ENCODE data around the gene SEBOX.

- no peak for TF ChIP-seq CTCF (IDR thresholded peaks at IDR 0.05)
- no peak for TF ChIP-seq EZH2 (IDR thresholded peaks at IDR 0.05; ENCODE audit: borderline replicate concordance, insufficient read depth, low read depth, low read length, poor library complexity, severe bottlenecking)
Measured at GRCh38 chr17:28396635-28397239, 31.7 kb upstream of the SEBOX start.

Measured in B cell (primary cell).